ENCODE results near the gene LENEP.

GRCh38 chr1:154959426-154959780, 34.0 kb upstream of the LENEP start:
- TF ChIP-seq POLR2A (IDR thresholded peaks at IDR 0.05; ENCODE audit: borderline replicate concordance, extremely low read depth, insufficient read depth, insufficient read length) (no peak), RAD21 (IDR thresholded peaks at IDR 0.05; ENCODE audit: low read depth) (no peak), CTCF (IDR thresholded peaks at IDR 0.05 in 2 of 3, conservative IDR thresholded peaks at IDR 0.05 in 1 of 3; ENCODE audit: borderline replicate concordance in 1 of 3, insufficient read depth in 1 of 3, low read depth in 2 of 3, low read length in 2 of 3) (no peak), EZH2 (IDR thresholded peaks at IDR 0.05) (no peak), ATF3 (IDR thresholded peaks at IDR 0.05) (no peak), YY1 (IDR thresholded peaks at IDR 0.05; ENCODE audit: extremely low read depth, insufficient replicate concordance, low read depth, low read length) (no peak), MAX (IDR thresholded peaks at IDR 0.05) (no peak), TCF7L2 (IDR thresholded peaks at IDR 0.05; ENCODE audit: borderline replicate concordance, extremely low read depth, insufficient read depth, insufficient read length) (no peak), JUND (IDR thresholded peaks at IDR 0.05) (no peak), EGR1 (IDR thresholded peaks at IDR 0.05; ENCODE audit: low read depth) (no peak), SP1 (IDR thresholded peaks at IDR 0.05; ENCODE audit: low read depth) (no peak), SRF (IDR thresholded peaks at IDR 0.05; ENCODE audit: low read depth) (no peak)

All from HCT116 (cell line).